Measurements from ENCODE around the gene LMNTD1.
A peak's percentile ranks its signal among the peaks of the same experiment; 100 is the strongest.

The LMNTD1 gene

GRCh38 chr12:25491396-25492325, 61.4 kb downstream of the LMNTD1 start:
- no peak for DNase-seq (ENCODE audit: low spot score)

GRCh38 chr12:25488956-25489870, 63.9 kb downstream of the LMNTD1 start:
- DNase-seq (ENCODE audit: low spot score) = peak; percentile 86

- no peak for DNase-seq (ENCODE audit: low spot score)
Observed at GRCh38 chr12:25482625-25483024, 70.5 kb downstream of the LMNTD1 start.

- DNase-seq (ENCODE audit: low spot score) = no peak
Observed at GRCh38 chr12:25480145-25480544, 72.9 kb downstream of the LMNTD1 start.

- no peak for DNase-seq (ENCODE audit: low spot score)
Observed at GRCh38 chr12:25477217-25477616, 75.9 kb downstream of the LMNTD1 start.

GRCh38 chr12:25472453-25472852, 80.6 kb downstream of the LMNTD1 start:
- DNase-seq (ENCODE audit: low spot score) = no peak

GRCh38 chr12:25469861-25470260, 83.2 kb downstream of the LMNTD1 start:
- no peak for DNase-seq (ENCODE audit: low spot score)

- DNase-seq (ENCODE audit: low spot score) = no peak
Observed at GRCh38 chr12:25469368-25469767, 83.7 kb downstream of the LMNTD1 start.

- DNase-seq (ENCODE audit: low spot score) = no peak
Observed at GRCh38 chr12:25463521-25463920, 89.6 kb downstream of the LMNTD1 start.

- no peak for DNase-seq (ENCODE audit: low spot score)
Observed at GRCh38 chr12:25463005-25463404, 90.1 kb downstream of the LMNTD1 start.

- DNase-seq (ENCODE audit: low spot score) = no peak
Observed at GRCh38 chr12:25459541-25459951, 93.5 kb downstream of the LMNTD1 start.

- DNase-seq (ENCODE audit: low spot score) = peak; percentile 97
Observed at GRCh38 chr12:25458047-25458552, 95.0 kb downstream of the LMNTD1 start.

GRCh38 chr12:25456474-25456873, 96.6 kb downstream of the LMNTD1 start:
- no peak for DNase-seq (ENCODE audit: low spot score)

GRCh38 chr12:25455696-25456095, 97.4 kb downstream of the LMNTD1 start:
- DNase-seq (ENCODE audit: low spot score) = no peak

- no peak for DNase-seq (ENCODE audit: low spot score)
Observed at GRCh38 chr12:25449007-25449406, 104.1 kb downstream of the LMNTD1 start.

GRCh38 chr12:25447046-25447445, 106.0 kb downstream of the LMNTD1 start:
- DNase-seq (ENCODE audit: low spot score) = no peak

GRCh38 chr12:25438638-25439037, 114.4 kb downstream of the LMNTD1 start:
- DNase-seq (ENCODE audit: low spot score) = no peak

- DNase-seq (ENCODE audit: low spot score) = peak; percentile 87
Observed at GRCh38 chr12:25436206-25437030, 116.7 kb downstream of the LMNTD1 start.

- no peak for DNase-seq (ENCODE audit: low spot score)
Observed at GRCh38 chr12:25435431-25435830, 117.7 kb downstream of the LMNTD1 start.

GRCh38 chr12:25434515-25434914, 118.6 kb downstream of the LMNTD1 start:
- DNase-seq (ENCODE audit: low spot score) = peak; percentile 53

- no peak for DNase-seq (ENCODE audit: low spot score)
Observed at GRCh38 chr12:25433581-25434325, 119.3 kb downstream of the LMNTD1 start.

All from SW480 (cell line).